ENCODE results near the gene PINLYP. TPM values are rescaled to one million over a fixed set of nuclear protein-coding genes. Genes with fewer than 3 reads are reported as not detected.

Gene PINLYP
- total RNA-seq, 4 donors from 2014 or later, result 1.1 to 4.0 (median 1.6) TPM; not detected in 1

- Histone ChIP-seq H3K27me3 (no peaks in the 10 kb centered on the region), H3K4me1 (peaks cover 18 to 29% (median 22%) of the 10 kb centered on the region in 4 donors), H3K27ac (no peak overlapping the region), H3K36me3 (peaks cover 0 to 14% (median 6%) of the 10 kb centered on the region in 4 donors), H3K4me3 (no peak overlapping the region), H3K9me3 (no peaks in the 10 kb centered on the region)
- TF ChIP-seq EP300 (IDR thresholded peaks at IDR 0.05; ENCODE audit: low read depth) (no peak), POLR2A (IDR thresholded peaks at IDR 0.05) (no peak), POLR2AphosphoS5 (IDR thresholded peaks at IDR 0.05) (no peak)
- TF ChIP-seq, protein P1, sequence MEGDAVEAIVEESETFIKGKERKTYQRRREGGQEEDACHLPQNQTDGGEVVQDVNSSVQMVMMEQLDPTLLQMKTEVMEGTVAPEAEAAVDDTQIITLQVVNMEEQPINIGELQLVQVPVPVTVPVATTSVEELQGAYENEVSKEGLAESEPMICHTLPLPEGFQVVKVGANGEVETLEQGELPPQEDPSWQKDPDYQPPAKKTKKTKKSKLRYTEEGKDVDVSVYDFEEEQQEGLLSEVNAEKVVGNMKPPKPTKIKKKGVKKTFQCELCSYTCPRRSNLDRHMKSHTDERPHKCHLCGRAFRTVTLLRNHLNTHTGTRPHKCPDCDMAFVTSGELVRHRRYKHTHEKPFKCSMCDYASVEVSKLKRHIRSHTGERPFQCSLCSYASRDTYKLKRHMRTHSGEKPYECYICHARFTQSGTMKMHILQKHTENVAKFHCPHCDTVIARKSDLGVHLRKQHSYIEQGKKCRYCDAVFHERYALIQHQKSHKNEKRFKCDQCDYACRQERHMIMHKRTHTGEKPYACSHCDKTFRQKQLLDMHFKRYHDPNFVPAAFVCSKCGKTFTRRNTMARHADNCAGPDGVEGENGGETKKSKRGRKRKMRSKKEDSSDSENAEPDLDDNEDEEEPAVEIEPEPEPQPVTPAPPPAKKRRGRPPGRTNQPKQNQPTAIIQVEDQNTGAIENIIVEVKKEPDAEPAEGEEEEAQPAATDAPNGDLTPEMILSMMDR (IDR thresholded peaks at IDR 0.05), result no peak
- intact Hi-C loops (cut with DNase I; ENCODE audit: low total_unique reads) (loop anchor here (1.0 to 10.0 kb wide), 2 partner anchors 32 to 57 kb away; partner anchors contain the start of gene ZNF575), in situ Hi-C loops (cut with MboI; ENCODE audit: low pct_ligation_motif_present in 1 of 4, low pct_unique_long_range_greater_than_20kb in 1 of 4, low sequenced_read_pairs in 3 of 4) (no loop called here)
- WGBS, 2 donors (ENCODE audit: low coverage in 1 of 2), result 97 to 99% methylated on average over 6 to 44 of the region's 63 CpGs
- DNase-seq, result no peak
Observed at GRCh38 chr19:43591904-43592772, 16.5 kb downstream of the PINLYP start.

DNA sequence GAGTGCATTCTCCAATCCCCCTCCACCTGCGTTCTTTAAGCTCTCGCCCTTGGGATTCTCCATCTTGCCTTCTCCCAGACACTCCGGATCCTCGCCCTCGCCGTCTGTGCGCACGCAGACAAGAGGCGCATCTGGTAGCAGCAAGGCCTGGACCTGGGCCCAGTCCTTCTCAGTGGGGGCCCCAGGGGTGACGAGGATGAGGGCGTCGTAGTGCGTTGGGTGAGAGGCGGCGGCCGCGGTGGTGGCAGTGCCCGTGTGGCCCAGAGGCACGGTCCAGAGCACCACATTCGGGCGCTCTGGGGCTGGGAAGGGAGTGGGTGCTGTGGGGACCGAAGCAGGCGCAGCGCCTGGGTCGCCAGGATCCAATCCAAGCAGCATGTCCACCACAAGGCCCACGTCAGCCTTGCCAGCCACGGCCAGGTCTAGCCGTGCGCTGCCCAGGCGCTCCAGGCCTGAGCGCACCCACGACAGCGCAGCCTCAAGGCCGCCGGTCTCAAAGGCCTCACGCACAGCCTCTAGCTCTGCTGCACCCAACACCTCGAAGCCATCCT, 17.3 kb downstream of the PINLYP start:
- no peak overlapping the region for H3K4me3 ChIP-seq
- in situ Hi-C loops (cut with MboI; ENCODE audit: low pct_ligation_motif_present in 1 of 4, low pct_unique_long_range_greater_than_20kb in 1 of 4, low sequenced_read_pairs in 3 of 4) (no loop called here), intact Hi-C loops (cut with DNase I; ENCODE audit: low total_unique reads) (loop anchor here (1.0 to 10.0 kb wide), 2 partner anchors 33 to 58 kb away; partner anchors contain the start of gene ZNF575)
- 96 to 100% methylated on average over 2 to 32 of the region's 37 CpGs for WGBS, 2 donors (ENCODE audit: low coverage in 1 of 2)
- no peak overlapping the region for H3K27ac ChIP-seq
- DNase-seq, result no peak
- H3K9me3 ChIP-seq, result no peaks in the 10 kb centered on the region
- TF ChIP-seq EP300 (IDR thresholded peaks at IDR 0.05; ENCODE audit: low read depth) (no peak), POLR2A (IDR thresholded peaks at IDR 0.05) (no peak), POLR2AphosphoS5 (IDR thresholded peaks at IDR 0.05) (no peak)
- TF ChIP-seq, protein P1 (IDR thresholded peaks at IDR 0.05), result no peak
- H3K36me3 ChIP-seq, result peaks cover 0 to 14% (median 6%) of the 10 kb centered on the region in 4 donors
- H3K4me1 ChIP-seq, result peaks cover 25 to 36% (median 29%) of the 10 kb centered on the region in 4 donors
- H3K27me3 ChIP-seq, result no peaks in the 10 kb centered on the region

DNA sequence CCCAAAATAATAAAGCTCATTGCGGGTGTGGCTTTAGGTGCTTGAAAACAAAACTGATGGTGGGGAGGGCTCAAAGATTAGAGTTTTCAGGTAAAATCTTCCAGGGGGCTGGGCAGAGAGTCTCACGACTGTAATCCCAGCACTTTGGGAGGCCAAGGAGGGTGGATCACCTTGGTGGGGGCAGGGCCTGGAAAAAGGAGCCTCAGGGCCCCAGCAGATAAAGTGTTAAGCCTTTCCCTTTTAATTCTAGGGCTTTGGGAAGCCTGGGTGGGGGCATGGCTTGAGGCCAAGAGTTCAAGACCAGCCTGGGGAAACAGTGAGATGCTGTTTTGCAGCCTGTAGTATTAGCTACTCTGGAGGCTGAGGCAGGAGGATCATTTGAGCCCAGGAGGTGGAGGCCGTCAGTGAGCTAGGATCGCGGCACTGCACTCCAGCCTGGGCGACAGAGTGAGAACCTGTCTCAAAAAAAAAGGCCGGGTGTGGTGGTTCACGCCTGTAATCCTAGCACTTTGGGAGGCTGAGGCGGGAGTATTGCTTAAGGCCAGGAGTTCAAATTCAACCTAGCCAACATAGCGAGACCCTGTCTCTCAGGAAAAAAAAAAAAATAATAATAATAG, 18.6 kb downstream of the PINLYP start:
- no peak for DNase-seq
- H3K36me3 ChIP-seq, result peaks cover 0 to 17% (median 6%) of the 10 kb centered on the region in 4 donors
- TF ChIP-seq EP300 (IDR thresholded peaks at IDR 0.05; ENCODE audit: low read depth) (no peak), POLR2AphosphoS5 (IDR thresholded peaks at IDR 0.05) (no peak), POLR2A (IDR thresholded peaks at IDR 0.05) (no peak)
- TF ChIP-seq, protein P1 (IDR thresholded peaks at IDR 0.05), result no peak
- H3K27ac ChIP-seq, result peak overlapping the region; percentile 86 to 98 (median 96)
- intact Hi-C loops (cut with DNase I; ENCODE audit: low total_unique reads) (loop anchor here (10.0 kb wide), 1 partner anchor 59 kb away; the partner anchor contains the start of gene ZNF575), in situ Hi-C loops (cut with MboI; ENCODE audit: low pct_ligation_motif_present in 1 of 4, low pct_unique_long_range_greater_than_20kb in 1 of 4, low sequenced_read_pairs in 3 of 4) (no loop called here)
- peaks cover 25 to 40% (median 31%) of the 10 kb centered on the region in 4 donors for H3K4me1 ChIP-seq
- no peaks in the 10 kb centered on the region for H3K9me3 ChIP-seq
- H3K4me3 ChIP-seq, result peak overlapping the region in 3 of 4 donors; percentile 50 to 88 (median 75)
- H3K27me3 ChIP-seq, result no peaks in the 10 kb centered on the region
- WGBS, 2 donors (ENCODE audit: low coverage in 1 of 2), result 88 to 89% methylated on average over 3 to 10 of the region's 10 CpGs

Measured in transverse colon (tissue), 4 donors.